Fibroblast of lung (primary cell): ENCODE results near the gene APPL1.

Experiments
- CTCF ChIP-seq, 2 donors: IDR thresholded peaks in 1 of 2; conservative IDR thresholded peaks in 1 of 2; 1 replicate in 1 of 2; 2 replicates in 1 of 2; pipeline ENCODE4 v1.5.1; 2011 to 2012; ENCODE audit warnings: low read length in 2 of 2, control low read depth in 1 of 2, inconsistent platforms in 1 of 2, low read depth in 1 of 2, mild to moderate bottlenecking in 1 of 2
- EZH2 ChIP-seq: IDR thresholded peaks from 2 replicates; pipeline ENCODE4 v1.5.1; 2012; ENCODE audit warnings: low read length, control low read depth, mild to moderate bottlenecking; ENCODE audit errors: missing control alignments

DNA sequence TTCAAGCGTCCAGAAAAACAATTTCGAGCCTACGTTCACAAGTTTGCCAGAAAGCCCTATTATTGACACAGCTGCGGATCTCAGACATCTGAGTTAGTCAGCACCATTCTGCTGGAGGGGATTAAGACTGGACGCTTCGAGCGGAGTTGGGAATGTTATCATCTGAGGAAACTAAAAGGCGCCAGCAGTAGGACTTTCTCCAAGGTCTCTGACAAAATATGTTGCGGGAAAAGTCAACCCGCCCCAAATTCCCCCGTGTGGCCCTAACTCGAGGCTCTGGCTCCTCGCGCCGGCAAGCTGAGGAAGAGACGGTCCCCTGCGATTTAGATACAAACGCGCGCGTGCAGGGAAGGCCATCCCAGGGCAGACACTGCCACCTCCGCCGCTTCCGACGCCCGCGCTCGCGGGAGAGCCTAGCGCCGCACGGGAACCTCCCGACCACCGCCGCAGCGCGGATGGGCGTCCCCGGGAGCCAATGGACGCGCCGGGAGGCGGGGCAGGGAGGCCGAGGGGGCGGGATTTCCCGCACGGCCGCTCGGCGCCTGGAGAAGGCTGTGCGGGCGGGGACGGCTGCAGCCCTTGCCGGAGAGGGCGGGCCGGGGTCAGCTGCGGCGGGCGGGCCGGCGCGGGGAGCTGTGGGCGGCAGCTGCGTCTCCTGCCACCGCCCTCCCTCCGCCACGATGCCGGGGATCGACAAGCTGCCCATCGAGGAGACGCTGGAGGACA is at the start of gene APPL1:
- TF ChIP-seq CTCF (conservative IDR thresholded peaks at IDR 0.05 in 1 of 2, IDR thresholded peaks at IDR 0.05 in 1 of 2; ENCODE audit: low read depth in 1 of 2, low read length in 2 of 2) = no peak
- no peak for TF ChIP-seq EZH2
